ENCODE results near the gene OR5P2. TPM values are rescaled to one million over a fixed set of nuclear protein-coding genes. Genes with fewer than 3 reads are reported as not detected.

The OR5P2 gene
- total and polyA plus RNA-seq, 2 of the 8 experiments (the other 6 are each of a cell fraction or from before 2014, with no cell fraction given), result 0.08 TPM; not detected in 1

DNA sequence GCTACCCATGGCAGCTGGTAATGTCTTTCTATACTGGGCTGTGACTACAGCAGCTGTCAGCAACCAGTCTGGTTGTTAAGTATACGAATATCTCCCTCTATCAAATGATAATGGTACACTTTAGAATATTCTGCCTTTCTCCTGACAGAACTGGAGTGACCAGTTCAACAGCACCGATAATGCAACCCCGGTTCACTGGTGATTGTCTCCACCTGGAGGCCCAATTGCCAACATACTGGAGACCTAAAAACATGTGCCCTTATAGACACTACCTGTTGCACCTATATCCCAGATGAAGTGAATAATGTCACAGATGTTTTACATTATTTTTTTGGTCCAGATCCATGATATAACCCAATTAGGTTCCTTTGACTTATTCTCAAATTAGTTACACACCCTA is 21.1 kb downstream of the OR5P2 start:
- Histone ChIP-seq H3K4ac (replicated peaks; ENCODE audit: insufficient read length, low read depth, low read length) (no peak overlapping the region), H2AK5ac (ENCODE audit: low read depth, low read length) (no peak overlapping the region), H3K23ac (ENCODE audit: insufficient read length) (no peak overlapping the region), H2BK15ac (ENCODE audit: low read length) (no peak overlapping the region), H3K4me2 (ENCODE audit: insufficient read depth in 1 of 2, low read depth in 2 of 2, low read length in 2 of 2) (no peak overlapping the region), H3K18ac (ENCODE audit: extremely low read depth, low read length) (no peak overlapping the region), H4K91ac (replicated peaks; ENCODE audit: insufficient read length, low read length) (no peak overlapping the region), H3K79me2 (ENCODE audit: control insufficient read depth in 1 of 2, insufficient read depth in 2 of 2, low read length in 2 of 2) (no peaks in the 10 kb centered on the region), H3K56ac (replicated peaks; ENCODE audit: insufficient read length, low read depth, low read length) (no peak overlapping the region), H2BK20ac (ENCODE audit: low read length) (no peak overlapping the region), H3K9me3 (ENCODE audit: insufficient read depth in 2 of 2, low read depth in 1 of 2, low read length in 1 of 2) (no peaks in the 10 kb centered on the region), H3K27ac (ENCODE audit: low read depth, low read length) (no peak overlapping the region), H4K20me1 (replicated peaks in 1 of 2; ENCODE audit: control insufficient read depth in 1 of 2, insufficient read depth in 2 of 2, low read length in 2 of 2) (no peaks in the 10 kb centered on the region), H3K27me3 (replicated peaks in 1 of 4; ENCODE audit: control insufficient read depth in 3 of 4, extremely low read depth in 1 of 4, insufficient read depth in 3 of 4, low read length in 3 of 4) (no peaks in the 10 kb centered on the region), H3K9ac (replicated peaks in 1 of 4; ENCODE audit: extremely low read depth in 1 of 4, low read depth in 3 of 4, low read length in 3 of 4) (no peak overlapping the region), H3K4me1 (replicated peaks in 1 of 4; ENCODE audit: control insufficient read depth in 3 of 4, insufficient read depth in 4 of 4, low read length in 3 of 4) (no peaks in the 10 kb centered on the region), H4K8ac (ENCODE audit: extremely low read depth, insufficient read depth, low read length) (no peak overlapping the region), H3K14ac (ENCODE audit: insufficient read length) (no peak overlapping the region), H2BK12ac (ENCODE audit: low read depth, low read length) (no peak overlapping the region), H2BK120ac (replicated peaks; ENCODE audit: low read depth, low read length) (no peak overlapping the region), H3K36me3 (ENCODE audit: control insufficient read depth in 2 of 4, insufficient read depth in 4 of 4, low read length in 3 of 4) (no peaks in the 10 kb centered on the region), H3K23me2 (ENCODE audit: low read depth, low read length) (no peaks in the 10 kb centered on the region), H2AFZ (ENCODE audit: low read length) (no peak overlapping the region), H3K79me1 (ENCODE audit: low read depth, low read length) (no peaks in the 10 kb centered on the region), H3K4me3 (ENCODE audit: extremely low read depth in 1 of 4, insufficient read depth in 2 of 4, low read depth in 3 of 4, low read length in 4 of 4) (no peak overlapping the region), H2BK5ac (ENCODE audit: low read depth, low read length) (no peak overlapping the region), H4K5ac (ENCODE audit: insufficient read length, low read depth, low read length) (no peak overlapping the region)
- TF ChIP-seq, protein P1, sequence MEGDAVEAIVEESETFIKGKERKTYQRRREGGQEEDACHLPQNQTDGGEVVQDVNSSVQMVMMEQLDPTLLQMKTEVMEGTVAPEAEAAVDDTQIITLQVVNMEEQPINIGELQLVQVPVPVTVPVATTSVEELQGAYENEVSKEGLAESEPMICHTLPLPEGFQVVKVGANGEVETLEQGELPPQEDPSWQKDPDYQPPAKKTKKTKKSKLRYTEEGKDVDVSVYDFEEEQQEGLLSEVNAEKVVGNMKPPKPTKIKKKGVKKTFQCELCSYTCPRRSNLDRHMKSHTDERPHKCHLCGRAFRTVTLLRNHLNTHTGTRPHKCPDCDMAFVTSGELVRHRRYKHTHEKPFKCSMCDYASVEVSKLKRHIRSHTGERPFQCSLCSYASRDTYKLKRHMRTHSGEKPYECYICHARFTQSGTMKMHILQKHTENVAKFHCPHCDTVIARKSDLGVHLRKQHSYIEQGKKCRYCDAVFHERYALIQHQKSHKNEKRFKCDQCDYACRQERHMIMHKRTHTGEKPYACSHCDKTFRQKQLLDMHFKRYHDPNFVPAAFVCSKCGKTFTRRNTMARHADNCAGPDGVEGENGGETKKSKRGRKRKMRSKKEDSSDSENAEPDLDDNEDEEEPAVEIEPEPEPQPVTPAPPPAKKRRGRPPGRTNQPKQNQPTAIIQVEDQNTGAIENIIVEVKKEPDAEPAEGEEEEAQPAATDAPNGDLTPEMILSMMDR (IDR thresholded peaks at IDR 0.05; ENCODE audit: control extremely low read depth in 1 of 3, insufficient read depth in 1 of 3, low read depth in 1 of 3, low read length in 3 of 3), result peak in 1 of 3 experiments; percentile 28; a peak in 1 of 4 replicates
- peak; percentile 45 to 51; a peak in 2 of 4 replicates for TF ChIP-seq RAD21 (IDR thresholded peaks at IDR 0.05 in 1 of 2, conservative IDR thresholded peaks at IDR 0.05 in 1 of 2; ENCODE audit: low read depth in 2 of 2, low read length in 2 of 2)
- no peak for TF ChIP-seq TBP (IDR thresholded peaks at IDR 0.05; ENCODE audit: low read depth, low read length)
- DNase-seq (ENCODE audit: low read depth in 1 of 2, low spot score in 2 of 2), result no peak
- 78% methylated on average over 3 of the region's 3 CpGs; no CpG with 5 or more reads in 1 of the 2 experiments for WGBS, 2 experiments (ENCODE audit: extremely low coverage in 1 of 2, insufficient coverage in 1 of 2, insufficient read length in 1 of 2, insufficient replicate concordance in 2 of 2, low coverage in 1 of 2, low lambda C conversion rate in 2 of 2, missing lambda C conversion rate in 1 of 2)
- ChIA-PET POLR2A (ENCODE audit: partially characterized antibody) (no interaction called here), CTCF (ENCODE audit: partially characterized antibody) (interaction anchor here (1.0 kb wide), 1 partner anchor 91 kb away, joined by 3 read pairs; no protein-coding TSS in a partner anchor)
- no peak for FAIRE-seq
